ENCODE results near the gene SLC35B2. TPM values are rescaled to one million over a fixed set of nuclear protein-coding genes. Genes with fewer than 3 reads are reported as not detected.

Gene SLC35B2
- total and polyA plus RNA-seq, 9 of the 15 experiments (the other 6 are each of a cell fraction or from before 2014, with no cell fraction given), result 14.5 to 59.1 (median 47.1) TPM

- TF ChIP-seq YY1 (IDR thresholded peaks at IDR 0.05; ENCODE audit: borderline replicate concordance in 1 of 3, control insufficient read depth in 1 of 3, extremely low read depth in 1 of 3, insufficient read depth in 3 of 3, insufficient read length in 1 of 3, insufficient replicate concordance in 2 of 3, low read depth in 1 of 3, low read length in 2 of 3) (peak in 1 of 3 experiments; percentile 12), MLLT1 (IDR thresholded peaks at IDR 0.05) (0 out of 4 replicates have a peak, but pooled peaks of 1 of the 2 experiments have one; percentile 29), MLX (CRISPR knock-in tag; conservative IDR thresholded peaks at IDR 0.05) (peak in 1 of 2 experiments; percentile 85; a peak in 2 of 4 replicates), CREB3 (tag; conservative IDR thresholded peaks at IDR 0.05; ENCODE audit: low read depth) (peak; percentile 70), DPF2 (IDR thresholded peaks at IDR 0.05) (no peak; the same call in none of the 2 replicates), BRF1 (IDR thresholded peaks at IDR 0.05; ENCODE audit: borderline replicate concordance, extremely low read depth, insufficient read length) (no peak), MCM3 (IDR thresholded peaks at IDR 0.05) (no peak), C11orf30 (IDR thresholded peaks at IDR 0.05; ENCODE audit: low read depth) (no peak), YBX1 (IDR thresholded peaks at IDR 0.05) (no peak), NR1H2 (CRISPR knock-in tag; IDR thresholded peaks at IDR 0.05) (no peak), TOE1 (IDR thresholded peaks at IDR 0.05; ENCODE audit: borderline replicate concordance) (no peak), TOE1 (CRISPR knock-in tag; IDR thresholded peaks at IDR 0.05; ENCODE audit: borderline replicate concordance, low read depth) (no peak), ZNF407 (IDR thresholded peaks at IDR 0.05; ENCODE audit: low read depth) (no peak), ZNF436 (CRISPR knock-in tag; IDR thresholded peaks at IDR 0.05) (no peak), ZNF253 (CRISPR knock-in tag; conservative IDR thresholded peaks at IDR 0.05) (no peak), ZC3H8 (IDR thresholded peaks at IDR 0.05) (no peak), GABPB1 (CRISPR knock-in tag; IDR thresholded peaks at IDR 0.05) (no peak)
Observed at GRCh38 chr6:44257753-44258324, 511 bp upstream of the SLC35B2 start (continued).

Measured in K562 (cell line).